GM19397 (cell line): ENCODE measurements around the gene ENPP7.

ENCODE experiments used
- ATAC-seq: cut with Tn5 transposase; IDR thresholded peaks from one replicate; pipeline ENCODE4 v1.9.1; 2021; ENCODE audit warnings: mild to moderate bottlenecking, moderate library complexity; ENCODE audit not compliant: unreplicated experiment

The ENPP7 gene

DNA sequence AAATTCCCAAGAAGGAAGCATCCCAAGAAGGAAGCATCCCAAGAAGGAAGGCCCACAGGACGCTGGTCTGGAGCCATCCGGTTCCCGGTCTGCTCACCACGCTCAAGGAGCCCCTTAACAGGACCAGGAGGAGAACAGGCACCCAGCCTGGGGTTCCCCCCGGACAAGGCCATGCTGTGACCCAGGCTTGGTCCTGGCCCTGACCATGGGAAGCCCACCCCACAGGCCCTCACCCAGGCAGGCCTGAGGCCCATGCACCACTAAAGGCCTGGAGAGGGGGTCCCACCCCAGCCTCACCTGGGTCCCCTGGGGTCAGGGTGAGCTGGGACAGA is 340 bp upstream of the ENPP7 start:
- ATAC-seq: no peak

GRCh38 chr17:79732254-79732653 is 1.5 kb downstream of the ENPP7 start:
- no peak for ATAC-seq

DNA sequence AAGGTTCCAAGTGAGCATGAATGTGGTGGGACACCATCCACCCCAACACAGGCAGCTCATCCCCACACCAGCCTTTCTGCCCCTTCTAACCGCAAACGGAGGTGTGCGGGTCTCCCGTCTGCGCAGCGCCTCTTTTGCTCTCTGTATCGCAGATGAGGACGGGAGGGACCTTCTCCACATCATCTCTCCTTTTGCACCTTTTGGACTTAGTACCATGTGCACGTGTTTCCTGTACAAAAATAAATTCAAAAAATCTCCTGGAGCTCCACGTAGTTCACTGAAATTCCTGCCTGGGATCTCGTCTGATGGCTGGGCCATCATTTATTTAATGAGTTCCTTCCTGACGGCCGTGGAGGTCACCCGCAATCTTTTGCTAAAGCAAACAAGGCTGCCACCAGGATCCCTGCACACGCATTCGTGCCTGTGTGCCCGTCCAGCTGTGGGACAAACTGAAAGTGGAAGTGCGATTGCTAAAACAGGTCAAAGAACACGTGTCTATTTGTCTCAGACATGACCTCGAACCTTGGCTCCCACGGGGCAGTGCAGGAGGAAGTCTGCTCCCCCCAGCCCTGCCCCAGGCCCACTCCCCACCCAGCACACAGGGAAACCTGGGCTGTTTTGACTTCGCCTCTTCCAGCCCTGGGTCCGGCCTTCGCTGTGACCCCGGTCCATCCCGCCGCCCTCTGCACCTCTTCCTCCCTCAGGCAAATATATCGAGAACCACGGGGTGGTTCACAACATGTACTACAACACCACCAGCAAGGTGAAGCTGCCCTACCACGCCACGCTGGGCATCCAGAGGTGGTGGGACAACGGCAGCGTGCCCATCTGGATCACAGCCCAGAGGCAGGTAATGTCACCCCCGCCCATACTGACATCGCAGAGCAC is 2.3 kb downstream of the ENPP7 start:
- ATAC-seq: no peak

- ATAC-seq: no peak
Measured at GRCh38 chr17:79733692-79734070, 2.9 kb downstream of the ENPP7 start.

DNA sequence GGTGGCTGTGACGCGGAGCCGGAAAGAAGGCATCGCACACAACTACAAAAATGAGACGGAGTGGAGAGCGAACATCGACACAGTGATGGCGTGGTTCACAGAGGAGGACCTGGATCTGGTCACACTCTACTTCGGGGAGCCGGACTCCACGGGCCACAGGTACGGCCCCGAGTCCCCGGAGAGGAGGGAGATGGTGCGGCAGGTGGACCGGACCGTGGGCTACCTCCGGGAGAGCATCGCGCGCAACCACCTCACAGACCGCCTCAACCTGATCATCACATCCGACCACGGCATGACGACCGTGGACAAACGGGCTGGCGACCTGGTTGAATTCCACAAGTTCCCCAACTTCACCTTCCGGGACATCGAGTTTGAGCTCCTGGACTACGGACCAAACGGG is 4.4 kb downstream of the ENPP7 start:
- ATAC-seq: no peak

GRCh38 chr17:79737046-79737921 is 6.5 kb downstream of the ENPP7 start:
- no peak for ATAC-seq

DNA sequence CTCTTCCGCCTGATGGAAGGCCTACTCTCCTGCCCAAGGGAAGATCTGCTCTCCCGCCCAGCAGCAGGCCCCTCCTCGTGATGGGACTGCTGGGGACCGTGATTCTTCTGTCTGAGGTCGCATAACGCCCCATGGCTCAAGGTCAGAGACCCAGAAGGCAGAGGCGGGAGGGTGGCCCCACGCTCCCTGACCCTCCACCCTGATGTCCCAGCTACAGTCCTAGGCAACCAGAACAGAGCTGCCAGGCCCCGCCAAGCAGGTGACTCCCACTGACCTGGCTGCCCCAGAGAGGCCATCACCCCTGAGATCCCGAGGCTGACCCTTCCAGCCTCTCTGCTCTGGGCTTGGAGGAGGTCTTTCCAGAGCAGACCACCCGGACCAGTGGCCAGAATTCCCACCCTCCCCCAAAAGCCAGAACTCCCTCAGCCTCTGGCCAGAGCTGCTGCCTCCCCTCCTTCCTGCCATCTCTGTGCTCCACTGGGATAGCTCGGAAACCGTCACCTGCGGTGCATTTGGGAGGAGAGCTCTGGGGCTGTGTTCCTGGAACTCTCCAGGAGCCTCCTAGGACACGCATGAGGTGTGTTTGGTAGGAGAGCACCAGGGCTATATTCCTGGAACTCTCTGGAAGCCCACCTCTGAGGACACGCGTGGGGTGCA is 7.3 kb downstream of the ENPP7 start:
- ATAC-seq: no peak

DNA sequence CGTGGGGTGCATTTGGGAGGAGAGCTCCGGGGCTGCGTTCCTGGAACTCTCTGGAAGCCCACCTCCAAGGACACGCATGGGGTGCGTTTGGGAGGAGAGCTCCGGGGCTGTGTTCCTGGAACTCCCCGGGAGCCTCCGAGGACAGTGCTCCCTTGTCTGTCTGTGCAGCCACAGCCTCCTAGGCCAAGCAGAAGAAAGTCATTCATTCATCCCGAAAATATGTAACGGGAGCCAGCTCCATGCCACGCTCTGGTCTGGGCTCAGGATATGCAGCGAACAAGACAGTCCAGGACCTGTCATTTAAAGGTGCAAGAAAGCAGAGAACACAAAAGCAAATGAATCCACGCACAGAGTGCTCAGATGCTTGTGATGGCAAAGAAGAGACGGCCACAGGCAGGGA is 7.9 kb downstream of the ENPP7 start:
- no peak for ATAC-seq

DNA sequence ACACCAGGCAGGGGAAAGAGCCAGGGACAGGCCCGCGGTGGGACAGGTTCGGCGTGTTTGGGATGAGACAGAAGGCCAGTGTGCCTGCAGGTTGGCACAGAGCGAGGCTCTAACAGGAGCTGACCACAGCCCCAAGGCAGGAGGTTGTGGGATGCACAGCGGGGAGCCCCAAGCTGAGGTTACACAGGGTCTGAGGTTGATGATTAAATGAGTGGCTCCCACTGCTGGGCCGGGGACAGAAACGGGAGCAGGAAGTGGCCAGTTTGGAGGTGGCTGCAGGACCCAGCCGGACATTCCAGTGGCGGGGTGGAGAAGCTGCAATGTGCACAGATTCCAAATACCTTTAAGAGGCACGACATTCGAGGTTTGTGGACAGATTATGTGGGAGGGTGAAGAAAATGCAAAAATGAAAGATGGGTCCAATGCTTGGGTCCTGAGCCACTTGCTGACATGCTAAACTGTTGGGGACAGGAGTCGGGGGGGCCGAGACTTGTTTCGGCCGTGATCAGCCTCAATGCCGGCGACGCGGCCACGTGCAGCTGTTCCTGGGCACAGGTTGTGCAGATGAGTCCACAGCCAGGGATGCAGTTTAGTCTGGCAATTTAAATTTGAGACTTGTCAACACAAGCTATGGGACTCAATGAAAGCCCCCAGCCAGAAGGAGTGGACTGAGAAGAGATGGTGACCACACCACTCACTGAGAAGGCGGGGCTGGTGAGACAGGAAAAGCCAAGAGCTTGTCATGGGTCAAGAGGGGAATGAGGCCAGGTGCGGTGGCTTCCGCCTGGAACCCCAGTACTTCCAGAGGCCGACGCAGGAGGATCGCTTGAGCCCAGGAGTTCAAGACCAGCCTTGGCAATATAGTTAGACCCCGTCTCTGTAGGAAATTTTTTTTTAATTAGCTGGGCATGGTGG is 8.7 kb downstream of the ENPP7 start:
- ATAC-seq: no peak

GRCh38 chr17:79740413-79740812 is 9.7 kb downstream of the ENPP7 start:
- ATAC-seq: no peak

GRCh38 chr17:79741401-79741750 is 10.6 kb downstream of the ENPP7 start:
- ATAC-seq: no peak

DNA sequence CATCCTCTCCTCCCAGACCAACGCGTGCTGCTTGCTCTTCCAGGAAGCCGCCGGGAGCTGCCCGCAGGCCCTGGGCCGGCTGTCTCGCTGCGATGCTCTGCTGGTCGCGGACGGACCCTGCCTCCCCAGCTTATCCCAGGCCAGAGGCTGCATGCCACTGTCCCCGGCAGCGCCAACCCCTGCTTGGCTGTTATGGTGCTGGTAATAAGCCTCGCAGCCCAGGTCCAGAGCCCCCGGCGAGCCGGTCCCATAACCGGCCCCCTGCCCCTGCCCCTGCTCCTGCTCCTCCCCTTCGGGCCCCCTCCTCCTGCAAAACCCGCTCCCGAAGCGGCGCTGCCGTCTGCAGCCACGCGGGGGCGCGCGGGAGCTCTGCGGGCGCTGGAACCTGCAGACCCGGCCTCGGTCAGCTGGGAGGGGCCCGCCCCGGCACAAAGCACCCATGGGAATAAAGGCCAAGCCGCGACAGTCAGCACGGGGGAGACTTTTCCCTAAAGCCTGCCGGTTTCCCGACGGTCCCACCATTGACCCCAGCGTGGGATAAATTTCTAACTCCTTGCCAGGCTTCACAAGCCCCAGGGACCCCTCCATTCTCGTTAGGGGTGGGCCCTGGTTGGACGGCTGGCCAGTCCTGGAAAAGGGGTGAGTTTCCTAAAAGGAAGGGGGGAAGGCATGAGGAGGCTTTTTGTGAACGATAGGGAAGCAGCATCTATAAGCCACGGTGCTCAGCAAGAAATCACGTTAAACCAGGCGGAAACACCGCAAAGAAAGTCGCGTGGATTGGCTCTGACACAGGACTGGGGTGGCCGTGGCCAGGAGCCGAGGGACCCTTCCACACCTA is 11.2 kb downstream of the ENPP7 start:
- no peak for ATAC-seq

GRCh38 chr17:79742589-79742918 is 11.8 kb downstream of the ENPP7 start:
- ATAC-seq: no peak

DNA sequence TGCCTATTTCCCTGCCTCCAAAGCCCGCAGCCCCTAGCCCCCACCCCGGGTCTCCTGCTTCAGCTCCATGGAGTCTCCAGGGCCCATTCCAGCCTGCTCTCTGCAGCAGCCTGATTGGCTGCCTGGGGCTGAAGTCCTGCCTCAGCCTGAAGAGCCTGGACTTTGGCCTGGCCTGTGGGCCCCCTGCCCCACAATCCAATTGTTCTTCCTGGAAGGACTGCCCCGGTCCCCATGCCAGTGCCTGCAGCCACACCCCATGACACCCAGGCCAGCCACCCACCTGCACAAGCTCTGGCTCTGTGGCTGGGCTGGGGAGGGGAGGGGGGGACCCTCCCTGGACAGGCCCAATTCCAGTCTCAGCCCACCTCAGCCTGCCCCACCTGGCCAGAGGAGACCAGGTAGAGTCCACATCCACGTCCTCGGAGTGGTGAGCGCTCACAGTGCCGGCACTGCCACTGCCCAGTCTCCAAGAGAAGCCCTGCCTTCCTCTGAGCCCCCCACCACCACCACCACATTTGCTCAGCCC is 12.3 kb downstream of the ENPP7 start:
- no peak for ATAC-seq

- no peak for ATAC-seq
Measured at GRCh38 chr17:79743614-79744013, 12.9 kb downstream of the ENPP7 start.

DNA sequence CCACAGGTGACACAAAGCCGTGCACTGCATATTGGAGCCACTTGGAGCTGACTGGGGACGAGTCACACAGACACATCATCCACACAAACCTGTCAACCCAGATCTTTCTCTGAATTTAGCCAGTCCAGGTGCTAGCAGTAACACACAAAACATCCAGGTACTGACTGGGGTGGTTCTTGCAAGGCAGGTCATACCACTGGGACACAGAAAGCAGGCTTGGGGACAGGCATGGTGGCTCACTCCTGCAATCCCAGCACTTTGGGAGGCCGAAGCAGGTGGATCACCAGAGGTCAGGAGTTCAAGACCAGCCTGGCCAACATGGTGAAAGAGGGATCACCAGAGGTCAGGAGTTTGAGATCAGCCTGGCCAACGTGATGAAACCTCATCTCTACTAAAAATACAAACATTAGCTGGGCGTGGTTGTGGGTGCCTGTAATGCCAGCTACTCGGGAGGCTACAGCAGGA is 14.9 kb downstream of the ENPP7 start:
- no peak for ATAC-seq

- ATAC-seq: no peak
Measured at GRCh38 chr17:79746889-79747507, 16.3 kb downstream of the ENPP7 start.

DNA sequence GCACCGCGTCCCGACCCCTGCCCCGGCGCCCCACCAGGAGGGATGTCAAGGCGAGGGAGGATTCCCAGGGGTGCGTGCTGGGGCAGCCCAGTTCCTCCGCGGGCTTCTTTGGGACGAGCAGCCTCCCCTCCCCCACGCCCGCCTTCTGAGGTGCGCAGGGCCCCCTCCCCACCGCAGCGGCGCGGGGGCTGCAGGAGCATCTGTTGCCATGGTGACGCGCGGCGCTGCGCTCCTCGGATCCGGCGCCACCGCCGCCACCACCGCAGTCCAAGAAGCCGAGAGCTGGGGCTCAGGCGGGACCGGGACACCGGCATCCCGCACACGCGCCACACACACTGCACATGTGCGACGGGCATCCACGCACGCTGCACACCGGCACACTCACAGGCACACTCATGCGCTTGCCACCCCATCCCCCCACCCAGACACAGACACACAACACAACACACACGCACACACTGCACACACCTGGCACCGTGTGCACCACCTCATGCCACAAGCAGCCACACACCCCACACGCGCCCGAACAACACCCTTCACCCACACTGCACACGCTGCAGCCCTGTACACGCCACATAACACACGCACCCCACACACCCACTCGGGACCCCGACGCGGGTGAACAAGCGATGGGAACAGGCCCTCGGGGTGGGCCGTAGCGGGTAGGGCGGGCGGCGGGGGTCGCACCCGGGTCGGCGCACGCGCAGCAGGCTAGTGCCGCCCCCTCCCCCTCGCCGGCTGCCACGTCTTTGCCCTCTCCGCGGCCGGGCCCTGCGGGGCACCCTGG is 17.0 kb downstream of the ENPP7 start:
- no peak for ATAC-seq
